ENCODE data around the gene SCUBE1.

Gene SCUBE1

GRCh38 chr22:43169310-43170130 lies 173.7 kb downstream of the SCUBE1 start:
- DNase-seq = no peak

GRCh38 chr22:43168471-43169309 lies 174.5 kb downstream of the SCUBE1 start:
- no peak for DNase-seq

GRCh38 chr22:43167001-43167589 lies 176.1 kb downstream of the SCUBE1 start:
- DNase-seq = no peak

GRCh38 chr22:43166132-43166930 lies 176.8 kb downstream of the SCUBE1 start:
- no peak for DNase-seq

- no peak for DNase-seq
Measured at GRCh38 chr22:43164636-43165035, 178.5 kb downstream of the SCUBE1 start.

- DNase-seq = no peak
Measured at GRCh38 chr22:43163241-43163795, 179.9 kb downstream of the SCUBE1 start.

- no peak for DNase-seq
Measured at GRCh38 chr22:43162412-43163150, 180.6 kb downstream of the SCUBE1 start.

GRCh38 chr22:43160497-43161126 lies 182.6 kb downstream of the SCUBE1 start:
- DNase-seq = no peak

GRCh38 chr22:43159484-43160178 lies 183.5 kb downstream of the SCUBE1 start:
- no peak for DNase-seq

GRCh38 chr22:43158778-43159483 lies 184.2 kb downstream of the SCUBE1 start:
- no peak for DNase-seq

- DNase-seq = no peak
Measured at GRCh38 chr22:43157874-43158546, 185.2 kb downstream of the SCUBE1 start.

GRCh38 chr22:43156413-43156812 lies 186.8 kb downstream of the SCUBE1 start:
- DNase-seq = no peak

GRCh38 chr22:43155789-43156188 lies 187.4 kb downstream of the SCUBE1 start:
- DNase-seq = no peak

GRCh38 chr22:43154887-43155536 lies 188.2 kb downstream of the SCUBE1 start:
- DNase-seq = no peak

- no peak for DNase-seq
Measured at GRCh38 chr22:43153899-43154298, 189.3 kb downstream of the SCUBE1 start.

GRCh38 chr22:43152357-43153071 lies 190.7 kb downstream of the SCUBE1 start:
- DNase-seq = no peak

- DNase-seq = no peak
Measured at GRCh38 chr22:43152003-43152356, 191.2 kb downstream of the SCUBE1 start.

Data from NCI-H774 (cell line).